Sigmoid colon (tissue), 7 donors: ENCODE measurements around the gene TIMELESS. TPM values are rescaled to one million over a fixed set of nuclear protein-coding genes. Genes with fewer than 3 reads are reported as not detected.

ENCODE experiments used
- DNase-seq: peaks from one replicate; pipeline ENCODE4 v3.0.0-alpha.2; 2019
- H3K27ac ChIP-seq, 4 donors: fragments of 200-600 bp; sonication (generic); one replicate each; pipeline ENCODE4 v1.5.1; 2016 to 2019; ENCODE audit warnings: mild to moderate bottlenecking in 1 of 4
- H3K27me3 ChIP-seq, 3 donors: fragments of 200-600 bp; sonication (generic); one replicate each; pipeline ENCODE4 v1.5.1; 2019; ENCODE audit warnings: mild to moderate bottlenecking in 1 of 3
- H3K36me3 ChIP-seq, 4 donors: fragments of 200-600 bp; sonication (generic); one replicate each; pipeline ENCODE4 v1.5.1; 2016 to 2019
- H3K4me1 ChIP-seq, 4 donors: fragments of 200-600 bp; sonication (generic); one replicate each; pipeline ENCODE4 v1.5.1; 2017 to 2019
- H3K4me3 ChIP-seq, 4 donors: fragments of 200-600 bp; sonication (generic); one replicate each; pipeline ENCODE4 v1.5.1; 2017 to 2019; ENCODE audit warnings: mild to moderate bottlenecking in 2 of 4, moderate library complexity in 1 of 4
- H3K9me3 ChIP-seq, 4 donors: fragments of 200-600 bp in 3 of 4; sonication (generic) in 3 of 4; one replicate each; pipeline versions ENCODE4 v1.5.1 to v1.6.1; 2013 to 2019
- CTCF ChIP-seq, 4 experiments: fragments of 450-650 bp in 3 of 4; fragments of 200-600 bp in 1 of 4; IDR thresholded peaks; one replicate each; pipeline ENCODE4 v1.5.1; 2016 to 2019; ENCODE audit warnings: antibody characterized with exemption in 4 of 4, mild to moderate bottlenecking in 3 of 4, moderate library complexity in 2 of 4
- EP300 ChIP-seq, 4 donors: sonication (generic); formaldehyde crosslinking; IDR thresholded peaks; one replicate each; pipeline ENCODE4 v1.6.1; 2017; ENCODE audit warnings: antibody characterized with exemption in 4 of 4
- POLR2A ChIP-seq, 2 donors: fragments of 450-650 bp; IDR thresholded peaks; one replicate each; pipeline ENCODE4 v1.6.1; 2016; ENCODE audit warnings: antibody characterized with exemption in 2 of 2, mild to moderate bottlenecking in 2 of 2, moderate library complexity in 2 of 2
- POLR2AphosphoS5 ChIP-seq, 4 donors: sonication (generic); formaldehyde crosslinking; IDR thresholded peaks; one replicate each; pipeline ENCODE4 v1.6.1; 2017; ENCODE audit warnings: antibody characterized with exemption in 4 of 4
- WGBS, 2 donors: extraction: QIAGEN DNeasy Blood & Tissue Kit; methylation state at CpG; one replicate each; pipeline ENCODE4 v1.1.7; 2013; 5-methylcytosine and 5-hydroxymethylcytosine counted together
- intact Hi-C: fragments of 100-400 bp; cut with DNase I; formaldehyde crosslinking; loops from one replicate; pipeline ENCODE4 v1.15.1; 2023
- polyA plus RNA-seq, 3 donors: library from polyadenylated mRNA; stranded (reverse); fragments of 200-250 nt; gene quantifications; one replicate each; pipeline ENCODE4 v1.2.3, GENCODE V29; 2013
- total RNA-seq, 4 donors: library from RNA; depleted of rRNA; stranded (reverse); fragments of >200 nt; gene quantifications; one replicate each; pipeline ENCODE4 v1.1.0, GENCODE V29; 2016
- donor health status: healthy with polysubstance abuse.
- donor health status: Bipolar disorder and iron deficiency.
- donor health status: healthy.

The TIMELESS gene
- total and polyA plus RNA-seq, 7 donors, result 1.8 to 15.3 (median 3.2) TPM

- Histone ChIP-seq H3K27ac (no peak overlapping the region), H3K9me3 (no peaks in the 10 kb centered on the region), H3K4me3 (no peak overlapping the region), H3K36me3 (peaks cover 0 to 13% (median 0%) of the 10 kb centered on the region in 4 donors), H3K27me3 (no peaks in the 10 kb centered on the region), H3K4me1 (no peaks in the 10 kb centered on the region)
- intact Hi-C loops, result no loop called here
- no peak for DNase-seq
- no peak for TF ChIP-seq POLR2A (IDR thresholded peaks at IDR 0.05)
- no peak for TF ChIP-seq CTCF (IDR thresholded peaks at IDR 0.05)
- no peak for TF ChIP-seq EP300 (IDR thresholded peaks at IDR 0.05)
- TF ChIP-seq POLR2AphosphoS5 (IDR thresholded peaks at IDR 0.05), result no peak
- 95 to 96% methylated on average over 11 of the region's 11 CpGs for WGBS, 2 donors
These were observed 31.5 kb downstream of the TIMELESS start for GRCh38 chr12:56417739-56418138.

- TF ChIP-seq POLR2AphosphoS5 (IDR thresholded peaks at IDR 0.05) (no peak), POLR2A (IDR thresholded peaks at IDR 0.05) (no peak), CTCF (IDR thresholded peaks at IDR 0.05) (no peak)
- Histone ChIP-seq H3K4me3 (no peak overlapping the region), H3K27me3 (no peaks in the 10 kb centered on the region), H3K9me3 (no peaks in the 10 kb centered on the region), H3K27ac (no peak overlapping the region), H3K4me1 (no peaks in the 10 kb centered on the region), H3K36me3 (peaks cover 0 to 7% (median 0%) of the 10 kb centered on the region in 4 donors)
- intact Hi-C loops, result no loop called here
- no peak for DNase-seq
- 92 to 94% methylated on average over 3 of the region's 3 CpGs for WGBS, 2 donors
These were observed 34.8 kb downstream of the TIMELESS start for GRCh38 chr12:56414401-56414800.

- Histone ChIP-seq H3K4me3 (no peak overlapping the region), H3K27ac (no peak overlapping the region), H3K9me3 (no peaks in the 10 kb centered on the region), H3K36me3 (peaks cover 0 to 7% (median 0%) of the 10 kb centered on the region in 4 donors), H3K27me3 (no peaks in the 10 kb centered on the region), H3K4me1 (no peaks in the 10 kb centered on the region)
- intact Hi-C loops, result no loop called here
- DNase-seq, result no peak
- TF ChIP-seq EP300 (IDR thresholded peaks at IDR 0.05), result no peak
- no peak for TF ChIP-seq POLR2AphosphoS5 (IDR thresholded peaks at IDR 0.05)
- no peak for TF ChIP-seq CTCF (IDR thresholded peaks at IDR 0.05)
- no peak for TF ChIP-seq POLR2A (IDR thresholded peaks at IDR 0.05)
- 83 to 88% methylated on average over 7 of the region's 7 CpGs for WGBS, 2 donors
These were observed 35.8 kb downstream of the TIMELESS start for GRCh38 chr12:56413392-56413791.

- Histone ChIP-seq H3K27me3 (no peaks in the 10 kb centered on the region), H3K4me3 (no peak overlapping the region), H3K9me3 (no peaks in the 10 kb centered on the region), H3K4me1 (no peaks in the 10 kb centered on the region), H3K36me3 (no peaks in the 10 kb centered on the region), H3K27ac (no peak overlapping the region)
- WGBS, 2 donors, result 83 to 89% methylated on average over 6 of the region's 6 CpGs
- intact Hi-C loops, result no loop called here
- no peak for DNase-seq
- TF ChIP-seq EP300 (IDR thresholded peaks at IDR 0.05) (no peak), POLR2A (IDR thresholded peaks at IDR 0.05) (no peak), POLR2AphosphoS5 (IDR thresholded peaks at IDR 0.05) (no peak), CTCF (IDR thresholded peaks at IDR 0.05) (no peak)
These were observed 37.2 kb downstream of the TIMELESS start for GRCh38 chr12:56411781-56412639.
